Astrocyte (in vitro differentiated cells and primary cell): Measurements from ENCODE around the gene DNAL4. TPM values are rescaled to one million over a fixed set of nuclear protein-coding genes. Genes with fewer than 3 reads are reported as not detected.

Experiments
- DNase-seq: peaks from one replicate; pipeline ENCODE4 v3.0.0-alpha.2; 2010; ENCODE audit warnings: low read depth
- FAIRE-seq: peaks from 2 replicates; lab custom pipeline; 2011; peaks lifted over from hg19 to GRCh38; lab: Jason Lieb, UNC
- H2AFZ ChIP-seq: 2 replicates; pipeline ENCODE4 v1.6.0; 2012; ENCODE audit warnings: low read depth, low read length, inconsistent platforms
- H3K27ac ChIP-seq: 2 replicates; pipeline ENCODE4 v1.5.1; 2011; ENCODE audit warnings: low read depth, low read length, inconsistent platforms
- H3K27me3 ChIP-seq: 2 replicates; pipeline ENCODE4 v1.6.0; 2011; ENCODE audit warnings: low read length, inconsistent platforms; ENCODE audit not compliant: insufficient read depth
- H3K36me3 ChIP-seq: 2 replicates; pipeline ENCODE4 v1.5.1; 2011; ENCODE audit warnings: low read length, inconsistent platforms; ENCODE audit not compliant: insufficient read depth
- H3K4me1 ChIP-seq: 2 replicates; pipeline ENCODE4 v1.5.1; 2011; ENCODE audit warnings: low read length, inconsistent platforms; ENCODE audit not compliant: insufficient read depth
- H3K4me2 ChIP-seq: 2 replicates; pipeline ENCODE4 v1.6.0; 2012; ENCODE audit warnings: low read length, inconsistent platforms
- H3K4me3 ChIP-seq: 2 replicates; pipeline ENCODE4 v1.5.1; 2011; ENCODE audit warnings: low read depth, mild to moderate bottlenecking, low read length, inconsistent platforms; ENCODE audit not compliant: insufficient read depth
- H3K79me2 ChIP-seq: 2 replicates; pipeline ENCODE4 v1.6.0; 2012; ENCODE audit warnings: mild to moderate bottlenecking, low read length, inconsistent platforms; ENCODE audit not compliant: insufficient read depth
- H3K9ac ChIP-seq: 2 replicates; pipeline ENCODE4 v1.6.0; 2012; ENCODE audit warnings: mild to moderate bottlenecking, low read length, inconsistent platforms
- H3K9me3 ChIP-seq: 2 replicates; pipeline ENCODE4 v1.5.1; 2012; ENCODE audit warnings: low read depth, mild to moderate bottlenecking, low read length, inconsistent platforms; ENCODE audit not compliant: insufficient read depth
- H4K20me1 ChIP-seq: 2 replicates; pipeline ENCODE4 v1.6.0; 2012; ENCODE audit warnings: low read length, inconsistent platforms; ENCODE audit not compliant: insufficient read depth
- H3K27ac Mint-ChIP-seq: one replicate; pipeline ENCODE4 v1.8.0; 2021; ENCODE audit warnings: mild to moderate bottlenecking, mixed read lengths; ENCODE audit not compliant: unreplicated experiment
- H3K27me3 Mint-ChIP-seq: one replicate; pipeline ENCODE4 v1.8.0; 2021; ENCODE audit warnings: low read depth, mixed read lengths; ENCODE audit not compliant: unreplicated experiment
- H3K36me3 Mint-ChIP-seq: one replicate; pipeline ENCODE4 v1.8.0; 2021; ENCODE audit warnings: low read depth, mixed read lengths; ENCODE audit not compliant: unreplicated experiment
- H3K4me1 Mint-ChIP-seq: one replicate; pipeline ENCODE4 v1.8.0; 2021; ENCODE audit warnings: low read depth, mixed read lengths; ENCODE audit not compliant: unreplicated experiment
- H3K4me3 Mint-ChIP-seq: one replicate; pipeline ENCODE4 v1.8.0; 2021; ENCODE audit warnings: mild to moderate bottlenecking, moderate library complexity, mixed read lengths; ENCODE audit not compliant: unreplicated experiment
- H3K9me3 Mint-ChIP-seq: one replicate; pipeline ENCODE4 v1.8.0; 2021; ENCODE audit warnings: mild to moderate bottlenecking, mixed read lengths; ENCODE audit not compliant: unreplicated experiment
- CTCF ChIP-seq: IDR thresholded peaks from 2 replicates; pipeline ENCODE4 v1.5.1; 2011; ENCODE audit warnings: low read depth, mild to moderate bottlenecking, inconsistent platforms, low read length, moderate library complexity; ENCODE audit not compliant: insufficient read depth
- EZH2 ChIP-seq: IDR thresholded peaks from 2 replicates; pipeline ENCODE4 v1.6.1; 2012; ENCODE audit warnings: mild to moderate bottlenecking, low read length, inconsistent platforms; ENCODE audit not compliant: insufficient read depth
- total RNA-seq: library from RNA; stranded (reverse); gene quantifications from 2 replicates; pipeline ENCODE4 v1.2.1, GENCODE V29; 2021

Gene DNAL4
- total RNA-seq, 1 donor from 2014 or later = 12.8 TPM

DNA sequence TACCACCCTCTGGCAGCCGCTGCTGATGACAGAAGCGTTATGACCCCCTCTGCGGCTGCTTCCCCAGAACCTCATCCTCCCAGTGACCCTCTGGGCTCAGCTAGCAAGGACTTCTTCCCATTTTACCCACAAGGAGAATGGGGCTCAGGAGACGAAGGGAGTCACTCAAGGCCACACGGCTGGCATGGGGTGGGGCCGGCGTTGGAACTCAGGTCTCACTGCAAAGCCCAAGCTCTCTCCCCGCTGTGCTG, 21.4 kb downstream of the DNAL4 start:
- Mint-ChIP-seq H3K36me3 (no peaks in the 10 kb centered on the region), H3K27me3 (peaks cover 13% of the 10 kb centered on the region), H3K4me1 (no peaks in the 10 kb centered on the region), H3K4me3 (no peak overlapping the region), H3K27ac (no peak overlapping the region), H3K9me3 (no peaks in the 10 kb centered on the region)
- Histone ChIP-seq H3K4me1 (no peaks in the 10 kb centered on the region), H2AFZ (no peak overlapping the region), H3K9me3 (no peaks in the 10 kb centered on the region), H3K27ac (no peak overlapping the region), H4K20me1 (no peaks in the 10 kb centered on the region), H3K4me3 (no peak overlapping the region), H3K27me3 (no peaks in the 10 kb centered on the region), H3K79me2 (no peaks in the 10 kb centered on the region), H3K4me2 (no peak overlapping the region), H3K36me3 (no peaks in the 10 kb centered on the region), H3K9ac (no peak overlapping the region)
- no peak for FAIRE-seq
- no peak for DNase-seq
- TF ChIP-seq EZH2 = no peak
- no peak for TF ChIP-seq CTCF

DNA sequence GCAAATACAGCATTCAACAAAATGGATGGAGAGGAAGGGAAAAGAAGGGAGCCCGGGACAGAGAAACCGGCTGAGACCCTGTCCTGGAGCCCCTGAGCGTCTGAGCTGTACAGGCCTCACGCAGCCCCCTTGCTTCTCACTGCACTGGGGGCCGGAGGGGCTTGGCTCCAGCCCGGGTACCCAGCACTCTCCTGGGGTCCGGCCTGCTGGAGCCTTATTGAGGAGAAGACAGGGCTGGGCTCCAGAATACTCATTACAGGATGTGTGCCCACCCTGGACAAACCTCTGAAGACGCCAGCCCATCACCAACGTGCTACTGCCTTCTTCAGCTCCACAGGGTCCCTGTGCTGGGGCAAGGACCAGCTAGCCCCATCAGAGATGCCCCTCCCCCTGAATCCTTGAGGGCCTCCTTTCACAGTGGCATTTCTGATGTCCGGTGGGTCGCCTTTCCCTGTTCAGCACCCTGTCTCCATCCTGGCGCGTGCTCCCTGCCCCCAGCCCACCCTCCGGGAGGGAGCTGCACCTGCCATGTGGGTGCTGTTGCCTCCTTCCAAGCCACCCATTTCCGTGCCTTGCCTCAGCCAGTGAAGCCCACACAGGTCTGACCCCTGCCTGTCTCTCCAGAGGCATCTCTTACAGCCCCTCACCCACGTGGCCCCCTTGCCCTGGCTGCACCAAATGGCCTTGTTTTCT, 23.5 kb downstream of the DNAL4 start:
- FAIRE-seq = no peak

More for the DNA sequence above, 23.5 kb downstream of the DNAL4 start:
- H3K36me3 ChIP-seq = no peaks in the 10 kb centered on the region
- DNase-seq = no peak
- H3K9me3 ChIP-seq = no peaks in the 10 kb centered on the region
- H3K9me3 Mint-ChIP-seq = no peaks in the 10 kb centered on the region
- H3K9ac ChIP-seq = no peak overlapping the region
- no peaks in the 10 kb centered on the region for H3K27me3 ChIP-seq
- no peak overlapping the region for H3K4me3 ChIP-seq
- H3K4me2 ChIP-seq = no peak overlapping the region
- no peak overlapping the region for H2AFZ ChIP-seq
- peaks cover 13% of the 10 kb centered on the region for H3K27me3 Mint-ChIP-seq
- H4K20me1 ChIP-seq = no peaks in the 10 kb centered on the region
- no peak overlapping the region for H3K27ac ChIP-seq
- H3K4me1 Mint-ChIP-seq = no peaks in the 10 kb centered on the region
- H3K36me3 Mint-ChIP-seq = no peaks in the 10 kb centered on the region
- H3K4me1 ChIP-seq = no peaks in the 10 kb centered on the region
- no peak overlapping the region for H3K27ac Mint-ChIP-seq
- no peak for TF ChIP-seq CTCF
- no peak for TF ChIP-seq EZH2
- no peak overlapping the region for H3K4me3 Mint-ChIP-seq
- no peaks in the 10 kb centered on the region for H3K79me2 ChIP-seq
